Amniotic stem cell (primary cell): Measurements from ENCODE around the gene TAT.
"Not testable (repeated sequence)": the region's sequence is repeated elsewhere in the genome, so short reads cannot be mapped to it uniquely, and the experiment has no call there.

Source experiments
- DNase-seq: peaks from one replicate; lab custom pipeline; 2025; lab: John Stamatoyannopoulos, UW

TAT gene

DNA sequence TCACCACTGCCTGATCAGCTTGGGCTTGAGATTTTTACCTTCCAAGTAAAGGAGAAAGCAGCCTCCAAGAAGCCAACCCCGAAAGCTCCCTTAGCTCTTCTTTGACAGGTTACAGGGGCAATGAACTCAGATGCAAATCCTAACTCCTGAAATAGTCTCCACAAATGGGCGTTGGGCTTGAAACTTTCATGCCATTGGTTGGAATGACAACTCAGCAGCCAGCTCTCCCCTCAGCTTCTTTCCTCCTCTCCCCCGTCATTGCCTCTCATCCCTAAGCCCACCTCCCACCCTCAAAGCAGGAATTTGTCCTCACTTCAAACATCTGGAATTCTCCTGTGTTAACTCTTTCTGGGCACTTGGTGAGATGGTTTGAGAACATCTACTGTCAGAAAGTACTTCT lies at the start of gene TAT:
TSS of gene TAT (minus strand) at position 122 of the 400 bp plus-strand sequence. CDS start 677 bp downstream, outside the sequence.
- no peak for DNase-seq

DNA sequence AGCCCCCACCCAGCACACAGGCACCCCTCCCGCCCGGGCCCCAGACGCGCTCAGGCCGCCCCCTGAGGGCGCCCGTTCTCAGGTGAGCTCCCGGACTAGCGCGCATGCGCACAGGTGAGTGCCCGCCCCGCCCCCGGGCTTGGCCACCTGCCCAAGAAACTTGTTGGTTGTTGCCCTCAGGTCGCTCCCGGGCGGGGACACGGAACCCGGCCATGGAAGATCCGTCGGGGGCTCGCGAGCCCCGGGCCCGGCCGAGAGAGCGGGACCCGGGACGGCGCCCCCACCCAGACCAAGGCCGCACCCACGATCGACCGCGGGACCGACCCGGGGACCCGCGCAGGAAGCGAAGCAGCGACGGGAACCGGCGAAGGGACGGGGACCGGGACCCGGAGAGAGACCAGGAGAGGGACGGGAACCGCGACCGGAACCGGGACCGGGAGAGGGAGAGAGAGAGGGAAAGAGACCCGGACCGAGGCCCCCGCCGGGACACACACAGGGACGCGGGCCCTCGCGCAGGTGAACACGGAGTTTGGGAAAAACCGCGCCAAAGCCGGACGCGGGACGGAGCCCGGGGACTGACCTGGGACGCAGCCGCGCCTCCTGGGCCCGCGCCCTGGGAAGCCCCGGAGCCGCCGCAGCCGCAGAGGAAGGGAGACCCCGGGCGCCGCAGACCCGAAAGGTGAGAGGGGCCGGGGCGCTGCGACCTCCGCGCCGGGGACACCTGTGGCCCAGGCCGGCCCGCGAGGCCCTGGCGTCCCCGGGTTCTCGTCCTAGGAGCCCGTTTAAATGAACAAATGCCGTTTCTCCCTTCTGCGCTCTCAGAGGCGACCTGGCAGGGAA lies 49.3 kb upstream of the TAT start, which contains the start of gene MARVELD3:
TSS of gene MARVELD3 (plus strand) at position 167 of the 840 bp plus-strand sequence. CDS start at position 213, 46 bp downstream.
- DNase-seq = no peak

GRCh38 chr16:71625113-71625850 lies 48.4 kb upstream of the TAT start:
- no peak for DNase-seq

GRCh38 chr16:71623597-71623996 lies 46.7 kb upstream of the TAT start:
- DNase-seq = no peak

- no peak for DNase-seq
These were observed 45.2 kb upstream of the TAT start for GRCh38 chr16:71622088-71622487.

- no peak for DNase-seq
These were observed 41.5 kb upstream of the TAT start for GRCh38 chr16:71618429-71618828.

- DNase-seq = not testable (repeated sequence)
These were observed 38.1 kb upstream of the TAT start for GRCh38 chr16:71614956-71615355.

DNA sequence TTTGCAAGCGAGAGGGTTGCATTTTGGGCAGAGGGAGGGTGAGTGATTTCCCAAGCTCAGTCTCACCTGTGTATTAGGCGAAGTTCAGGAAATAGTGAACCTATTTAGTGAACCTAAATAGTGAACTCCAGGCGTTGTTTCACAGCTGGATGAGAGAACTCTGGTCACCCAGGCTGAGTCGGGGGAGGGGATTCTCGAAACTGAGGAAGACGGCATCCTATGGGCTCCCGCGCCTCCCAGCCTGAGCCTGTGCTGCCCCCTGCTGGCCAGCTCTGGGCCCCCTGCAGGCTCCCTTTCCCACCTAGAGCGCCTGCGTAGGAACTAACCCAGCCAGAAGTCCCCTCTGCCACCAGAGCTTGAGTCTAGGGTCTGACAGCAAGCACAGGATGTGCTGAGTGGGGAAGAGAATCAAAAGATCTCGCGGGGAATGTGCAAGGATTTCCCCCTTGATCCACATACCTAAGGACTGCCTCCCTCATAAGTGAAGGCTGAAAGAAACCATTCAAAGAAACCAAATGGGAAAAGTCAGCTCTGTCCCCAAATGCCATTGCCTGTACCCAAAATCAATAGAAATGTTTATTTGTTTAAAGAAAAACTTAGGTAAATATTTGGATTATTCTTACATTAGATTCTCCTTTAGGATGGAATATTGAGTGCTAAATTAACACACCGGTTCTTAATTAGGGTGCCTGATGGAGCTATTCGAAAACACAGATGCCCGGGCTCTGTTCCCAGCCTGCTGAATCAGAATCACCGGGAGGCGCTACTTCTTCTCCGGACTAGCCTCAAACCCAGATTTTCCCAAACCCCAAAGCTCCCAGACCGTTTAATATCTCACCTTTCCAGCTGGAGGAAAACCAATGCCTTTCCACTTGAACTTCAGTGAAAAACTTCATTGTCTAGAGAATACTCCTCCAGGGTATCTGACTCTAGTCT lies 34.3 kb upstream of the TAT start:
- peak; percentile 12 for DNase-seq

DNA sequence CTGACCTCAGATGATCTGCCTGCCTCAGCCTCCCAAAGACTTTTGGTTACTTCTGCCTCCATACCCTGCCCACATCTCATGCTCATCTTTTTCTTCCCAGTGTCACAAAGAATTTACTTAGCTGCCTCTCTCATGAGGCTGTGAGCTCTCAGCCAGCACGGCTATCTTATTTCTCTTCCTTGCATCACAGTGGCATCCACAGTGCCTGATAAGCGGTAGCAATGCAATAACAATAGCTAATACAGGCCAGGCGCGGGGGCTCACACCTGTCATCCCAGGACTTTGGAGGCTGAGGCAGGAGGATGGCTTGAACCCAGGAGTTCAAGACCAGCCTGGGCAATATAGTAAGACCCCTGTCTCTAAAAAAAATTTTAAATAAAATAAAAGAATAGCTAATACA lies 33.6 kb upstream of the TAT start:
- no peak for DNase-seq

DNA sequence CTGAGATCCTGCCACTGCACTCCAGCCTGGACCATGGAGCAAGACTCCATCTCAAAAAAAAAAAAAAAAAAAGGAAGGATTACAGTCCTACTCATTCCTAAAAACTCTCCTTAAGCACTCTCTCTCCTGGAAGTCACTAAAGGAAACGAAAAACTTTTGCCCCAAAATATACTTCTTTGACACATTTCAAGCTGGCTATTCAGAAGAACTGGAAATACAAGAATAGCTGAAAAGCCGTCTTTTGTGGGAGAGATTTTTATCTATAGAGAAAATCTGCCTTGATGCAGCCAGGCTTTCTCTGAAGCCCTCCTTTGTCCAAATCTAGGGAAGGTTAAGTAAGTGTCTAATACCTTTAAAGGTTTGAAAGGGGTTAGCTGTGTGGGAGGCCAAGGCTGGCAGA lies 32.2 kb upstream of the TAT start:
- DNase-seq = no peak

- no peak for DNase-seq
These were observed 23.9 kb upstream of the TAT start for GRCh38 chr16:71600822-71601221.

GRCh38 chr16:71598426-71598825 lies 21.5 kb upstream of the TAT start:
- not testable (repeated sequence) for DNase-seq

GRCh38 chr16:71595340-71595826 lies 18.5 kb upstream of the TAT start:
- DNase-seq = not testable (repeated sequence)

DNA sequence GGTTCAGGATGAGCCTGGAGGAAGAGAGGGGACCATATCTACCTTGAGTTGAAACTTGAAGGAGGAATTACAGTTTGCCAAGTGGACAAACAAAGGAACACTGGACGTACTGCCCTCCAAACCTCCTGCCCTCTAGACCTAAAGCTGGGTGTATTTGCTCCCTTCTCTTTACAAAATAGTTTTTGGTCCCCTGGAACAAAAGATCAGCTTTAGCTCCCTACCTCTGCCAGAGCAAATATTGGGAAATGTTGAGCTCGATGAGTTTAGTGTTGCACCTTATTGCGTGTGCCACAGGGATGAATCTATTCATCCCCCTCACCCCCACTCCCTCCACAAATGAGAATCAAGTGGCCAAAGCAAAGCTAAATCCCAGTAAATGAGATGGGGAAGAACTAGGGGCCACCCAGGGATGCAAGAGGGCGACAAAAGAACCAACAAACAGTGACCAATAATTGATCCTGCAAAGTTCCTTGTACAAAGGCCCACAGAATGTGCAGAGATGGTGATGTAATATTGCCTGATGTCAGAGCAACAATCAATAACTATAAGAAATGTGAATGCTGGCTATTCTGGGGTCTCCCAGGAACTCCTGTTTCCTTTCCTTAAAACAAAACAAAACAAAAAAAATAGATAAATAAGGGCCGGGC lies 17.2 kb upstream of the TAT start:
- no peak for DNase-seq

DNA sequence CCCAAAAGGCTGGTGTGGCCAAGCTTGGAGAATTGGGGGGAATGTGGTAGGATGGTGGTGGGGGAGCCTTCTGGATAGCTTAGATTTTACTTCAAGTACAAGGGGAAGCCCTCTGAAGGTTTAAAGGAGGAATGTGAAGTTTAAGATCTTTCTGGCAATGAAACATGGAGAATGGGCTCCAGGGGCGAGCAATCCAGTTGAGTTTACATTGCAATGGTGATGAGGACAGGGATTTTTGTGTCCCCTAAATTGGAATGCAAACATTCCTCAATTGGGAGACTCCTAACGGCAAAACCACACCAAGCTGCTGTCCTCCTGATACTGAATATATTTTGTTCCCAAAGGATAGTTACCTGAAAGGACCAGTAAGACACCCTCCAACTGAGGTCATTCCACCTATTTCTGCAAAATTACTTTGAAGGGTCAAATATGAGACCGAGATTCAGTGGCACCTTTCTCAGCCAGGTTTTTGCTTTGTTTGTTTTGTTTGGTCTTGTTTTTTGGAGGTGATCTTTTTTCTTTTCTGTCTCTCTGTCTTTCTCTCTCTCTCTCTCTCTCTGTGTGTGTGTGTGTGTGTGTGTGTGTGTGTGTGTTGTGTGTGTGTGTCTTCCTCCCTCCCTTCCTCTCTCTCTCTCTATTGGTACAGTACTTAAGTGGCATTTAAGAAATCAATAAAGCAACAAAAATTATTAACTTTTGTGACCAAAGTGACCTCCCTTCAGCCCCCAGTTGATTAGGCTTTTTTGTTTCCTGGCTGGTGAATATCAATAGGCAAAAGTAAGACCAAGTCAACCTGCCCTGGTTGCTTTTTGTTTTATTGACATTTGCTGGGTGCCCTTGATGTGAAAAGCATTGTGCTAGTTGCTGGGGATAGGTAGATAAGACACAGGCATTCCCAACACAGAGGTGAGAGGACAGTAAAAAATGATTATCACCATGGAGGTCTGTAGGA lies 16.4 kb upstream of the TAT start:
- DNase-seq = no peak

DNA sequence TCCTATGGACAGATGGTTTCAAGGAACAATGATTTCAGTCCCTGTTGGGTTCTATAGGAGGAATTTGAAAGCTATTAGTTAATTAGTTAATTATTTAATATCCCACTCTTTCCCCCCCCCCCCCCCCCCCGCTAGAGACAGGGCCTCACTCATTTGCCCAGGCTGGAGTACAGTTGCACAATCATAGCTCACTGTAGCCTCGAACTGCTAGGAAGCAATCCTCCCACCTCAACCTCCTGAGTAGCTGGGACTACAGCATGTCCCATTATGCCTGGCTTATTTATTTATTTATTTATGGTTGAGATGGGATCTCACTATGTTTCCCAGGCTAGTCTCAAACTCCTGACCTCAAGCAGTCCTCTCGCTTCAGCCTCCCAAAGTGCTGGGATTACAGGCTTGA lies 15.0 kb upstream of the TAT start:
- DNase-seq = no peak

DNA sequence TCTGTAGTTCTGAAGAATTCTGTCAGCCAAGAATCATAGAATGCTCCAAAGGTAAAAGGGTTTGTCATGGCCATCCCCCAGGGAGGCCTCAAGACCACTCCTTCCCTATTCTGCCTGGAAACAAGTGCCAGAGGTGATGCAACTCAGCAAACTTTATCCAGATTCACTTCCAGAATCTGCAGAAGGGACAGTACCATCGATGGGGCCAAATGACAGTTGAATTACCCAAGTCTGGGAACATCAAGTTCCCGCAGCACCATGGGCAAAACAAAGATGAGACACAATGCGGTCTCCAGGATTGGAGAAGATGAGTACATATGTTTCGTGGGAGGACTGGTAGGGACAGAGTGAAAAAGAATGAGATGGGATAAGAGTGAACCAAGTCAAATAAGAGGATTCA lies 13.7 kb upstream of the TAT start:
- no peak for DNase-seq

DNA sequence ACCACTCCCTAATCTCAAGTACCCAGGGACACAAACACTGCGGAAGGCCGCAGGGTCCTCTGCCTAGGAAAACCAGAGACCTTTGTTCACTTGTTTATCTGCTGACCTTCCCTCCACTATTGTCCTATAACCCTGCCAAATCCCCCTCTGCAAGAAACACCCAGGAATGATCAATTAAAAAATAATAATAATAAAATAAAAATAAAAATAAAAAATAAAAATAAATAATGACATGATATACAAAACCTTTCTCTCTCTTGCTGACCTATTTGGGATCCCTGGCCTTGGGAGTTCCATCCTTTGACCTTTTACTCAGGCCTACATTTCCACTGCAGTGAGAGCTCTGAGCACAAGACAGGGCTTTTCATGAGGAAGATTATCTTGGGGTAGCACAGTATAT lies 13.2 kb upstream of the TAT start:
- not testable (repeated sequence) for DNase-seq

- not testable (repeated sequence) for DNase-seq
These were observed 12.4 kb upstream of the TAT start for GRCh38 chr16:71589334-71589733.

DNA sequence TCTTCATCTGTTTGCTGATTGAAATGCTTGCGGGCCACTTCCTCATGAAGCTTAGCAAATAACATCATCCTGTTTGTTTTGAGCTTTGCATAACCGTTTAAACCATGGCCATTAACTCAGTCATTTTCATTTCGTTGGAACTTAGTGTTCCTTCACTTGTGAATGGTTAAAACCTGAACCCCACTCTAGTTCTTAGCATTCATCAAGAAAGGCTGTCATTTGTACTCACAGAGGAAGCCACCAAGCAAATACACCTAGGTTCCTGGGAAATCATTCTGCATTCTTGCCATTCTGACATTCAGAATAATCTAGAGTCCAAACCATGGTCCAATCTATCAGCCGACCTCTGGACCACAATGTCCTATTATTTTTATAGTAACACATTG lies 8.4 kb upstream of the TAT start:
- no peak for DNase-seq
